ENCODE results near the gene PRELID2. TPM values are rescaled to one million over a fixed set of nuclear protein-coding genes. Genes with fewer than 3 reads are reported as not detected.

PRELID2 gene
- total RNA-seq, 6 donors from 2014 or later = 3.2 to 13.7 (median 6.5) TPM

- 88 to 92% methylated on average over 2 of the region's 2 CpGs for WGBS, 2 donors
- DNase-seq = no peak
- H3K27me3 ChIP-seq = no peaks in the 10 kb centered on the region
- TF ChIP-seq CTCF (IDR thresholded peaks at IDR 0.05) (no peak), POLR2AphosphoS5 (IDR thresholded peaks at IDR 0.05) (no peak), POLR2A (IDR thresholded peaks at IDR 0.05) (no peak)
- H3K27ac ChIP-seq = no peak overlapping the region
- no peaks in the 10 kb centered on the region for H3K4me1 ChIP-seq
- peaks cover 0 to 2% (median 0%) of the 10 kb centered on the region in 4 donors for H3K36me3 ChIP-seq
- H3K9me3 ChIP-seq = no peaks in the 10 kb centered on the region
- ATAC-seq (ENCODE audit: low FRiP score in 2 of 2) = no peak
- no peak overlapping the region for H3K4me3 ChIP-seq
These were observed 38.8 kb downstream of the PRELID2 start for GRCh38 chr5:145796318-145796717.

GRCh38 chr5:145793574-145793973, 41.6 kb downstream of the PRELID2 start:
- WGBS, 2 donors = 72 to 77% methylated on average over 2 of the region's 2 CpGs
- no peaks in the 10 kb centered on the region for H3K9me3 ChIP-seq
- H3K4me3 ChIP-seq = no peak overlapping the region
- peaks cover 0 to 5% (median 0%) of the 10 kb centered on the region in 4 donors for H3K36me3 ChIP-seq
- no peaks in the 10 kb centered on the region for H3K4me1 ChIP-seq
- no peak for ATAC-seq (ENCODE audit: low FRiP score in 2 of 2)
- no peak for DNase-seq
- no peaks in the 10 kb centered on the region for H3K27me3 ChIP-seq
- TF ChIP-seq CTCF (IDR thresholded peaks at IDR 0.05) (no peak), EP300 (IDR thresholded peaks at IDR 0.05) (no peak), POLR2AphosphoS5 (IDR thresholded peaks at IDR 0.05) (no peak), POLR2A (IDR thresholded peaks at IDR 0.05) (no peak)
- no peak overlapping the region for H3K27ac ChIP-seq

- WGBS, 2 donors = 70 to 83% methylated on average over 3 of the region's 3 CpGs
- no peak for TF ChIP-seq EP300 (IDR thresholded peaks at IDR 0.05)
- TF ChIP-seq CTCF (IDR thresholded peaks at IDR 0.05) = no peak
- no peak for TF ChIP-seq POLR2A (IDR thresholded peaks at IDR 0.05)
- no peak for TF ChIP-seq POLR2AphosphoS5 (IDR thresholded peaks at IDR 0.05)
- ATAC-seq (ENCODE audit: low FRiP score in 2 of 2) (no peak), DNase-seq (no peak)
- no peaks in the 10 kb centered on the region for H3K27me3 ChIP-seq
- no peaks in the 10 kb centered on the region for H3K4me1 ChIP-seq
- H3K9me3 ChIP-seq = no peaks in the 10 kb centered on the region
- no peak overlapping the region for H3K27ac ChIP-seq
- H3K36me3 ChIP-seq = peaks cover 0 to 5% (median 0%) of the 10 kb centered on the region in 4 donors
- no peak overlapping the region for H3K4me3 ChIP-seq
These were observed 42.3 kb downstream of the PRELID2 start for GRCh38 chr5:145792840-145793239.

GRCh38 chr5:145791866-145792265, 43.3 kb downstream of the PRELID2 start:
- peaks cover 0 to 5% (median 0%) of the 10 kb centered on the region in 4 donors for H3K36me3 ChIP-seq
- H3K27me3 ChIP-seq = no peaks in the 10 kb centered on the region
- no peaks in the 10 kb centered on the region for H3K4me1 ChIP-seq
- no peak overlapping the region for H3K4me3 ChIP-seq
- DNase-seq (no peak), ATAC-seq (ENCODE audit: low FRiP score in 2 of 2) (no peak)
- TF ChIP-seq EP300 (IDR thresholded peaks at IDR 0.05) = no peak
- no peak for TF ChIP-seq POLR2AphosphoS5 (IDR thresholded peaks at IDR 0.05)
- no peak for TF ChIP-seq POLR2A (IDR thresholded peaks at IDR 0.05)
- TF ChIP-seq CTCF (IDR thresholded peaks at IDR 0.05) = no peak
- 89 to 91% methylated on average over 9 of the region's 9 CpGs for WGBS, 2 donors
- no peaks in the 10 kb centered on the region for H3K9me3 ChIP-seq
- H3K27ac ChIP-seq = no peak overlapping the region

- no peak for DNase-seq
These were observed 47.1 kb downstream of the PRELID2 start for GRCh38 chr5:145787996-145788395.

More at GRCh38 chr5:145787996-145788395, 47.1 kb downstream of the PRELID2 start:
- no peak overlapping the region for H3K27ac ChIP-seq
- peaks cover 0 to 3% (median 0%) of the 10 kb centered on the region in 4 donors for H3K36me3 ChIP-seq
- no peak overlapping the region for H3K4me3 ChIP-seq
- no peaks in the 10 kb centered on the region for H3K4me1 ChIP-seq
- WGBS, 2 donors = 0% methylated on average over 1 of the region's 1 CpG
- no peak for ATAC-seq (ENCODE audit: low FRiP score in 2 of 2)
- H3K27me3 ChIP-seq = no peaks in the 10 kb centered on the region
- TF ChIP-seq POLR2A (IDR thresholded peaks at IDR 0.05) (no peak), CTCF (IDR thresholded peaks at IDR 0.05) (no peak), EP300 (IDR thresholded peaks at IDR 0.05) (no peak), POLR2AphosphoS5 (IDR thresholded peaks at IDR 0.05) (no peak)
- H3K9me3 ChIP-seq = no peaks in the 10 kb centered on the region

Measured in upper lobe of left lung (tissue), 6 donors.